Muscle of leg (tissue), 11 donors: ENCODE data around the gene EVX2. TPM values are rescaled to one million over a fixed set of nuclear protein-coding genes. Genes with fewer than 3 reads are reported as not detected.

ENCODE experiments used
- DNase-seq: peaks from one replicate; pipeline ENCODE4 v3.0.0; 2013
- H3K27ac ChIP-seq: one replicate; pipeline ENCODE4 v1.5.1; 2013; ENCODE audit warnings: mild to moderate bottlenecking, low read length, control low read depth
- H3K27me3 ChIP-seq: one replicate; pipeline ENCODE4 v1.6.1; 2013; ENCODE audit warnings: low read length; ENCODE audit not compliant: control insufficient read depth, insufficient read depth
- H3K36me3 ChIP-seq: one replicate; pipeline ENCODE4 v1.6.1; 2013; ENCODE audit warnings: low read length; ENCODE audit not compliant: control insufficient read depth, insufficient read depth
- H3K4me1 ChIP-seq: one replicate; pipeline ENCODE4 v1.6.1; 2013; ENCODE audit warnings: low read length; ENCODE audit not compliant: control insufficient read depth, insufficient read depth
- H3K4me3 ChIP-seq: one replicate; pipeline ENCODE4 v1.5.1; 2013; ENCODE audit warnings: low read length, control low read depth
- H3K9me3 ChIP-seq: replicated peaks from 2 replicates; pipeline ENCODE4 v1.6.1; 2013; ENCODE audit warnings: low read depth, low read length; ENCODE audit not compliant: control insufficient read depth
- WGBS: methylation state at CpG from one replicate; pipeline ENCODE4 v1.1.5; 2013; ENCODE audit warnings: missing lambda C conversion rate; ENCODE audit not compliant: insufficient coverage; 5-methylcytosine and 5-hydroxymethylcytosine counted together
- polyA plus RNA-seq, 8 donors: library from polyadenylated mRNA; unstranded; fragments of 120-200 nt; gene quantifications; one replicate each; pipeline versions ENCODE4 v1.2.1 to v1.2.3, GENCODE V29; 2013; ENCODE audit warnings: inconsistent platforms in 1 of 8, low replicate concordance in 1 of 8; ENCODE audit not compliant: insufficient read length in 8 of 8, insufficient read depth in 1 of 8
- total RNA-seq: library from RNA; stranded (reverse); fragments of 120-200 nt; gene quantifications from one replicate; pipeline ENCODE4 v1.2.4, GENCODE V29; 2013

EVX2 gene
- total and polyA plus RNA-seq, 9 donors = 0.03 to 0.18 (median 0.05) TPM

DNA sequence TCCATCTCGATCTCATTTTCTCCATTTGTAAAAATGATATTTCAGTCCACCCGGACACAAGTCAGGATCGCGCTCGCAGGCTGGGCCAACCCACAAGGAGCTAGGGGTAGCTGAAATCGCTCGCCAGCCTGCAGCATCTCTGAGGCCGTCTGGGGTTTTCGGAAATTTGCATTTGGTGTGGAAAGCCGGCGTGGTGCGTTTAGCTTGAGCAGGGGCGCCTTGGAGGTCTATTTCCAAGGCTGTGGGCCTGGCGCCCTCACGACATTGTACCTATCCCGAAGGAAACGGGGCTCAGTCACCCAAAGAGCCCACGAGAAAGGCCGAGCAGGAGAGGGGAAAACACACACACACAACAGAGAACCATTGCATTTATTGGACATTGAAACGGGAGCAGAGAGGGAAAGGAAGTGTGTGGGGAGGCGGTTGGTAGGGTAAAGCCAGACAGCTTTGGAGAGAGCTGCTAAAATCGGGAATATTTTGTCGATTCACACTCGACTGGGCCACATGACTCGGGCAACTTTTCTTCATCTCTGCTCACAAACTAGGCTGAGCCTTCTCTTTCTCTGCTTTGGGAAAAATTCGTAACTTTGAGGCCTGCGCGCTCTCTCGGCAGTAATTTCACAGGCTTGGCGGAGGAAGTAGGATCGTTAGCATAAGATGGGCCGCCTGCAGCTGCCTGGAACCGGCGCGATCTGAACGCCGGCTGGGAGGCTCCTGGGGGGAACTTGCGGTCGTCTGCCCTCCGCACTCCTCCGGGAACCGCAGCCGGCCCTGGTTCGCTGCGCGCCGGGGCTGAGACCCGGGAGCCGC, 44.6 kb upstream of the EVX2 start:
- peak; percentile 88 for DNase-seq
- Histone ChIP-seq H3K4me1 (peaks cover 34% of the 10 kb centered on the region), H3K4me3 (peak overlapping the region; percentile 73), H3K27ac (peak overlapping the region; percentile 96), H3K9me3 (no peaks in the 10 kb centered on the region), H3K27me3 (peaks cover 76% of the 10 kb centered on the region), H3K36me3 (peaks cover 2% of the 10 kb centered on the region)
- whole genome bisulfite sequencing = 16% methylated on average over 40 of the region's 49 CpGs

- Histone ChIP-seq H3K4me3 (no peak overlapping the region), H3K27me3 (peaks cover 77% of the 10 kb centered on the region), H3K27ac (peak overlapping the region; percentile 96), H3K9me3 (no peaks in the 10 kb centered on the region), H3K36me3 (no peaks in the 10 kb centered on the region), H3K4me1 (peaks cover 29% of the 10 kb centered on the region)
- 73% methylated on average over 3 of the region's 4 CpGs for WGBS
- no peak for DNase-seq
These were observed 44.0 kb upstream of the EVX2 start for GRCh38 chr2:176127774-176128072.

DNA sequence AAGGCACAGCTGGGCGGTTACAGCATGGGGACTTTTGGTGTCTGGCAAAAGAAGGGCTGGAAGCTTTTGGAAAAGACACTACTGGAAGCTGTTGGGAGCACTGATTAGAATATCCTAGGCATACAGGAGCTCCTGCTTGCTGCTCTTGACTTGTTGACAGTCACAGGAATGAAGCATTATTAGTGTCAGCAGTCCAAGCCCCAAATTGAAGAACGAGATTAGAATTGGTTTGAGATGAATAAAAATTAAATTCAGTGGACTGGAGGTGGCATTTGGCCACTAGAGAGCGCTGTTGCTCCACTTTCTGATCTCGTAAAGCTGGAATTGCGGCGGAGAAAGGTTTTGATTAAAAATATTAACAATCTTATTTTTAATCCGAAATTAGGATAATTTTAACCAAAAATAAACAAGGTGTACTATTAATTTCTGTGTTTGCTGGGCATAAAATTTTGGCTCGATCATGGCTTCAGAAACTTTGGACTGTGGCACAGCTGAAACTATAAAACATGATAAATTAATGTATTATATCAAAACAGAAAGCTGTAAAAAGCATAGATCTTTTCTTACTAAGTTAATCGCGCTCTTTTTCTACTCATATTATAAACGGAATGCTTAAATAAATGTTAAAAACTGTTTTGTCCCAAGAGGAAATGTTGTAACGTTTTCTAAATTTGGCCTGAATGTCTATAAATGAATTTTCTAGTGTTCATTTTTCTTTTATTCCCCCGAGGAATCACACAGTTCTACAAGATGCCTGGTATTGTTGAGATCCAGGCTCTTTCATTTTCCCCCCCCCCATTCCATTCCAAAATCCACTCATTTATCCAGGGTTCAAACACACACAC, 43.4 kb upstream of the EVX2 start:
- 0% methylated on average over 1 of the region's 13 CpGs for WGBS
- Histone ChIP-seq H3K36me3 (no peaks in the 10 kb centered on the region), H3K4me3 (no peak overlapping the region), H3K9me3 (no peaks in the 10 kb centered on the region), H3K27ac (no peak overlapping the region), H3K27me3 (peaks cover 77% of the 10 kb centered on the region), H3K4me1 (peaks cover 23% of the 10 kb centered on the region)
- peak; percentile 82 for DNase-seq

DNA sequence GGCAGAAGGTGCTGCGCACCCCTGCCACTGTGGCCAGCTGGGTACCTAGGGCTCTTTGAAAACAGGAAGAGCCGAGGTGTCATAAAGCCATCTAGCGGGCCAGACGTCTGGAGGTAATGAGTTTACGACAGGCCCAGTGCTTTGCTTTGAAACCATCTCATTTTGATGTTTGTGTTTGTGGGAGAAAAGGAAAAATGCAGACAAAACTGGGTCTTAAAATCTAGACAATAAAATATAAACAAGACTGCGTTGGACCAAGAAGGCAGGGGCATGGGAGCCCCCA, 42.0 kb upstream of the EVX2 start:
- H3K36me3 ChIP-seq = no peaks in the 10 kb centered on the region
- H3K27ac ChIP-seq = no peak overlapping the region
- H3K9me3 ChIP-seq = no peaks in the 10 kb centered on the region
- DNase-seq = no peak
- 71% methylated on average over 5 of the region's 6 CpGs for WGBS
- no peak overlapping the region for H3K4me3 ChIP-seq
- H3K27me3 ChIP-seq = peaks cover 84% of the 10 kb centered on the region
- peaks cover 21% of the 10 kb centered on the region for H3K4me1 ChIP-seq

DNA sequence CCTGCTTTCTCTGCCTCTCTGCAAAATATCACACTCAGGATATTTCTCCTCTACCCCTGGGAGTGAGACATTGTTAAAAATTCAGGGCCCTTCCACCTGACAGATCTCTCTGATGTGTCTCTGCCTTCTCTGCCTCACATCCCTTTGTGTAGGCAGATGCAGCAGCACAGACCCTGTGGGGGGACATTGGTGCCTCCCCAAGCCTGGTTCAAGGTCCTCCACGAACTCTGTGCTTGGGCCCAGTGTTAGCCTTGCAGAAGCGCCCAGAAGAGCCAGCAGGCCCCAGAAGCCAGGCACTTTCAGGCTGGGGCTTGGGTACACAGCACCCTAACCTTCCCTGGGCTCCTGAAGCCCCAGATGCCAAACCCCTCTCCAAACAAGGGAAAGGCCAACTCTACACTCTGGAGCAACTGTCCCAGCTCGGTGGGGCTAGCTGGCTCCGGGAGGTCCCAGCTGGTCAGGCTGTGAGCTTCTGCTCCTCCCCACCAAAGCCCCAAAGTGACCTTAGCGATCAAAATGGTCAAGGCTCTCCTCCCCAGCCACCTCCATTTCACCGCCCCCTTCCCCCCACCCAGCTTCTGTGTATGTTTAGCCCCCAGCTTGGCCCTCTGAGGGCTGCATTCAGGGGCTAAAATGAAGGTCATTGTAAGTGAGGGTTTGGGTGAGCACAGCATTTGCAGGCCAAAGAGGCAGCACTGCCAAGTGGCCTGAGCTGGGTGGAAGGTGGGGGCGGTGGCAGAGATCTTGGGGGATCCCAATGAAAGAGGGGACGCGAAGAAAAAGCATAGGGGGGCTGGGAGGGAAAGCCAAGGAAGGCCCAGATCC, 41.4 kb upstream of the EVX2 start:
- Histone ChIP-seq H3K4me3 (no peak overlapping the region), H3K27ac (no peak overlapping the region), H3K36me3 (no peaks in the 10 kb centered on the region), H3K9me3 (no peaks in the 10 kb centered on the region), H3K27me3 (peaks cover 86% of the 10 kb centered on the region), H3K4me1 (peaks cover 19% of the 10 kb centered on the region)
- no peak for DNase-seq
- WGBS = 62% methylated on average over 7 of the region's 9 CpGs

DNA sequence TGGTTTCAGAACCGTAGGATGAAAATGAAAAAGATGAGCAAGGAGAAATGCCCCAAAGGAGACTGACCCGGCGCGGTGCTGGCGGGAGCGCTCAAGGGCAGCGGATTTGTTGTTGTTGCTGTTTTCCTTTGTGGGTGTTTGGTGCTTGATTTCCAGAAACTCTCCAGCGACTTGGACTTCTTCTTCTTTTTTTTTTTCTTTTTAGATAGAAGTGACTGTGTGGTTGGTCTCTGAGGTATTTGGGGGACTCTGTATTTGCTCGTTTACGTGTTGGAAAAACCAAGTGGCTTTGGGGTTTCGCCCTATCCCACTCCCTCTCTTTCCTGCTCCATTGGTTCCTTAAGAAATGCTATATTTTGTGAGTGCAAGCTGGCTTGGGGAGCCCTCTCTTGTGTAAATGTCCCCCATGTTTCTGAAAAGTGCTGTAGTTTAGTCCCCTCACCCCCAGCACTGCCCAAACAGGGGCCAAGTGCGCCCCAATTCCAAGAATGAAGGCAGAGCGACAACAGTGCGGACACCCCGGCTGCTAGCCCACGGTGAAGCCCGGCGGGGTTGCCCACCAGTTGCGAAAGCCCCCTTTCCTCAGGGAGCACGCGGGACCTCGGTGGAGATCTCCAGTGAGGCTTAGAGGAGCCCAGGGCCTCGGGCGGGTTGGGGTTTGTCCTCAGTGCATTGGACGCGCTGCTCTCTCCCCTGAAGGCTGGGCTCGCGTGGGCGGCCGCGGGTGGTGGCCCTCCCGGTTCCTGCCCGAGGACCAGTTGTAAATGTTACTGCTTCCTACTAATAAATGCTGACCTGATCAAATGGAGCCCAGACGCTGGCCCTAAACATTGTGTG, 40.6 kb upstream of the EVX2 start:
- peaks cover 17% of the 10 kb centered on the region for H3K4me1 ChIP-seq
- H3K27me3 ChIP-seq = peaks cover 90% of the 10 kb centered on the region
- H3K27ac ChIP-seq = no peak overlapping the region
- no peaks in the 10 kb centered on the region for H3K9me3 ChIP-seq
- no peaks in the 10 kb centered on the region for H3K36me3 ChIP-seq
- 50% methylated on average over 24 of the region's 34 CpGs for WGBS
- H3K4me3 ChIP-seq = peak overlapping the region; percentile 57
- no peak for DNase-seq

DNA sequence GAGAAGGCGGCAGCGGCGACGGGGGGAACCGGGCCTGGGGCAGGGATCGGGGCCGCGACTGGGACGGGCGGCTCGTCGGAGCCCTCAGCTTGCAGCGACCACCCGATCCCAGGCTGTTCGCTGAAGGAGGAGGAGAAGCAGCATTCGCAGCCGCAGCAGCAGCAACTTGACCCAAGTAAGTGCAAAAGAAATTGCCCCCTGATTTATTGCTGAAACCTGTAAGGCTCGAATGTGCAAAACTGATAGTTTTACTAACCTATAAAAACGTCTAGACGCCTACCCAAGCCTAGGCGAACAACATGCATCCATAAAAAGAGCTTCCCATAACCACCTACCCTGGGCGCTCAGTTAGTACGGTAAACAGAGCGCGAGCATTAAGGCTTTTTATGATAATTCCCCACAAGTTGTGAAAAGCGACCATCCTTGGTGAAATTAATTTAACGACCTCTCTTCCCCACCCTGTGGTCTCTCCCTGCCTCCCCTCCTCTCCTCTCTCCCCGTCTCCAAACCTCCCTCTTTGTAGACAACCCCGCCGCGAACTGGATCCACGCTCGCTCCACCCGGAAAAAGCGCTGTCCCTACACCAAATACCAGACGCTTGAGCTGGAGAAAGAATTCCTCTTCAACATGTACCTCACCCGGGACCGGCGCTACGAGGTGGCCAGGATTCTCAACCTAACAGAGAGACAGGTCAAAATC, 39.8 kb upstream of the EVX2 start:
- 6% methylated on average over 27 of the region's 40 CpGs for WGBS
- Histone ChIP-seq H3K4me3 (peak overlapping the region; percentile 57), H3K27ac (no peak overlapping the region), H3K4me1 (peaks cover 14% of the 10 kb centered on the region), H3K36me3 (no peaks in the 10 kb centered on the region), H3K9me3 (no peaks in the 10 kb centered on the region), H3K27me3 (peaks cover 89% of the 10 kb centered on the region)
- DNase-seq = no peak

DNA sequence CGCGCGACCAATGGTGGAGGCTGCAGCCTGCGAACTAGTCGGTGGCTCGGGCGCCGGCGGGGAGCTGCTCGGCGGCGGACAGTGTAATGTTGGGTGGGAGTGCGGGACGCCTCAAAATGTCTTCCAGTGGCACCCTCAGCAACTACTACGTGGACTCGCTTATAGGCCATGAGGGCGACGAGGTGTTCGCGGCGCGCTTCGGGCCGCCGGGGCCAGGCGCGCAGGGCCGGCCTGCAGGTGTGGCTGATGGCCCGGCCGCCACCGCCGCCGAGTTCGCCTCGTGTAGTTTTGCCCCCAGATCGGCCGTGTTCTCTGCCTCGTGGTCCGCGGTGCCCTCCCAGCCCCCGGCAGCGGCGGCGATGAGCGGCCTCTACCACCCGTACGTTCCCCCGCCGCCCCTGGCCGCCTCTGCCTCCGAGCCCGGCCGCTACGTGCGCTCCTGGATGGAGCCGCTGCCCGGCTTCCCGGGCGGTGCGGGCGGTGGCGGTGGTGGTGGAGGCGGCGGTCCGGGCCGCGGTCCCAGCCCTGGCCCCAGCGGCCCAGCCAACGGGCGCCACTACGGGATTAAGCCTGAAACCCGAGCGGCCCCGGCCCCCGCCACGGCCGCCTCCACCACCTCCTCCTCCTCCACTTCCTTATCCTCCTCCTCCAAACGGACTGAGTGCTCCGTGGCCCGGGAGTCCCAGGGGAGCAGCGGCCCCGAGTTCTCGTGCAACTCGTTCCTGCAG, 39.1 kb upstream of the EVX2 start, which contains the start of gene HOXD9:
HOXD9 (plus strand) TSS at position 37 of the 728 bp plus-strand sequence; CDS start at position 87, 50 bp downstream.
- WGBS = under 1% methylated on average over 52 of the region's 84 CpGs
- peaks cover 89% of the 10 kb centered on the region for H3K27me3 ChIP-seq
- H3K27ac ChIP-seq = no peak within 1 kb of the TSS
- H3K4me3 ChIP-seq = peak within 1 kb of the TSS; percentile 57
- no peaks in the 10 kb centered on the region for H3K36me3 ChIP-seq
- no peak for DNase-seq
- H3K9me3 ChIP-seq = no peaks in the 10 kb centered on the region
- H3K4me1 ChIP-seq = peaks cover 10% of the 10 kb centered on the region
